H9 (cell line): ENCODE results near the gene SIL1. TPM values are rescaled to one million over a fixed set of nuclear protein-coding genes. Genes with fewer than 3 reads are reported as not detected.

Experiments
- DNase-seq: peaks from one replicate; pipeline ENCODE4 v3.0.0-alpha.2; 2017
- H2AFZ ChIP-seq: one replicate; pipeline ENCODE4 v1.6.1; 2013; ENCODE audit warnings: mild to moderate bottlenecking, low read length, control low read depth, moderate library complexity
- H2AK5ac ChIP-seq: 2 replicates; pipeline ENCODE4 v1.6.1; 2013; ENCODE audit warnings: low read length, control low read depth, mixed read lengths; ENCODE audit not compliant: insufficient read length
- H2BK120ac ChIP-seq: one replicate; pipeline ENCODE4 v1.6.1; 2013; ENCODE audit warnings: low read depth, mild to moderate bottlenecking, low read length, control low read depth, inconsistent platforms; ENCODE audit not compliant: poor library complexity, severe bottlenecking
- H2BK12ac ChIP-seq: 2 replicates; pipeline ENCODE4 v1.6.1; 2013; ENCODE audit warnings: low read length, control low read depth, mixed read lengths, low read depth; ENCODE audit not compliant: insufficient read length
- H2BK15ac ChIP-seq: 2 replicates; pipeline ENCODE4 v1.6.1; 2013; ENCODE audit warnings: low read depth, low read length, control low read depth
- H2BK20ac ChIP-seq: one replicate; pipeline ENCODE4 v1.6.1; 2013; ENCODE audit warnings: low read depth, mild to moderate bottlenecking, low read length, control low read depth, inconsistent platforms; ENCODE audit not compliant: poor library complexity, severe bottlenecking
- H2BK5ac ChIP-seq: 2 replicates; pipeline ENCODE4 v1.6.1; 2013; ENCODE audit warnings: low read length, control low read depth, mixed read lengths; ENCODE audit not compliant: insufficient read length
- H3K14ac ChIP-seq: 2 replicates; pipeline ENCODE4 v1.6.1; 2013; ENCODE audit warnings: low read length, control low read depth; ENCODE audit not compliant: insufficient read depth
- H3K18ac ChIP-seq: 2 replicates; pipeline ENCODE4 v1.6.1; 2013; ENCODE audit warnings: low read depth, mild to moderate bottlenecking, mixed read lengths, low read length, control low read depth; ENCODE audit not compliant: insufficient read length
- H3K23ac ChIP-seq: 2 replicates; pipeline ENCODE4 v1.6.1; 2013; ENCODE audit warnings: low read length, control low read depth, mixed read lengths, low read depth; ENCODE audit not compliant: insufficient read length
- H3K23me2 ChIP-seq: 2 replicates; pipeline ENCODE4 v1.6.1; 2013; ENCODE audit warnings: low read depth, mild to moderate bottlenecking, mixed read lengths, low read length, control low read depth; ENCODE audit not compliant: insufficient read length, poor library complexity, severe bottlenecking
- H3K27ac ChIP-seq: 2 replicates; pipeline ENCODE4 v1.5.1; 2013; ENCODE audit warnings: low read length, control low read depth, mixed read lengths, low read depth; ENCODE audit not compliant: insufficient read length
- H3K27me3 ChIP-seq: 2 replicates; pipeline ENCODE4 v1.6.1; 2013; ENCODE audit warnings: low read length, control low read depth, inconsistent platforms; ENCODE audit not compliant: insufficient read depth
- H3K4ac ChIP-seq: 2 replicates; pipeline ENCODE4 v1.6.1; 2013; ENCODE audit warnings: low read depth, mild to moderate bottlenecking, control low read depth, inconsistent platforms, low read length, moderate library complexity
- H3K4me1 ChIP-seq: 2 replicates; pipeline ENCODE4 v1.6.1; 2013; ENCODE audit warnings: low read length, control low read depth, inconsistent platforms; ENCODE audit not compliant: insufficient read depth
- H3K4me2 ChIP-seq: 2 replicates; pipeline ENCODE4 v1.6.1; 2013; ENCODE audit warnings: low read length, control low read depth, mixed read lengths; ENCODE audit not compliant: insufficient read length, insufficient read depth
- H3K56ac ChIP-seq: 2 replicates; pipeline ENCODE4 v1.6.1; 2013; ENCODE audit warnings: low read depth, mild to moderate bottlenecking, mixed read lengths, low read length, control low read depth; ENCODE audit not compliant: insufficient read length
- H3K79me1 ChIP-seq: 2 replicates; pipeline ENCODE4 v1.6.1; 2013; ENCODE audit warnings: low read depth, mild to moderate bottlenecking, moderate library complexity, low read length, control low read depth, inconsistent platforms; ENCODE audit not compliant: insufficient read depth, poor library complexity, severe bottlenecking
- H3K79me2 ChIP-seq: 2 replicates; pipeline ENCODE4 v1.6.1; 2013; ENCODE audit warnings: low read length, control low read depth, inconsistent platforms; ENCODE audit not compliant: insufficient read depth
- H3K9ac ChIP-seq: 2 replicates; pipeline ENCODE4 v1.6.1; 2013; ENCODE audit warnings: low read length, control low read depth, mixed read lengths; ENCODE audit not compliant: insufficient read length; ENCODE audit errors: extremely low read depth
- H3K9me3 ChIP-seq: one replicate; pipeline ENCODE4 v1.6.1; 2013; ENCODE audit warnings: low read depth, low read length, inconsistent platforms; ENCODE audit not compliant: control insufficient read depth
- H3T11ph ChIP-seq: one replicate; pipeline ENCODE4 v1.6.1; 2013; ENCODE audit warnings: mild to moderate bottlenecking, low read length, control low read depth, inconsistent platforms
- H4K20me1 ChIP-seq: one replicate; pipeline ENCODE4 v1.6.1; 2013; ENCODE audit not compliant: control insufficient read depth, insufficient read length, insufficient read depth
- H4K5ac ChIP-seq: 2 replicates; pipeline ENCODE4 v1.6.1; 2013; ENCODE audit warnings: low read depth, mild to moderate bottlenecking, mixed read lengths, low read length, control low read depth; ENCODE audit not compliant: insufficient read length
- H4K8ac ChIP-seq: replicated peaks from 2 replicates; pipeline ENCODE4 v1.6.1; 2013; ENCODE audit warnings: low read length, control low read depth, mixed read lengths, low read depth; ENCODE audit not compliant: insufficient read length
- H4K91ac ChIP-seq: 2 replicates; pipeline ENCODE4 v1.6.1; 2013; ENCODE audit warnings: low read depth, mild to moderate bottlenecking, moderate library complexity, mixed read lengths, low read length, control low read depth; ENCODE audit not compliant: insufficient read length
- H3K27ac Mint-ChIP-seq, 3 experiments: 2 replicates in 2 of 3; 3 replicates in 1 of 3; pipeline ENCODE4 v1.8.0; 2020 to 2021; ENCODE audit warnings: mixed read lengths in 3 of 3, mild to moderate bottlenecking in 1 of 3, moderate library complexity in 1 of 3
- H3K27me3 Mint-ChIP-seq: 2 replicates; pipeline ENCODE4 v1.8.0; 2021; ENCODE audit warnings: low read depth, mild to moderate bottlenecking, moderate library complexity, mixed read lengths
- H3K36me3 Mint-ChIP-seq, 3 experiments: 2 replicates in 2 of 3; 3 replicates in 1 of 3; pipeline ENCODE4 v1.8.0; 2020 to 2021; ENCODE audit warnings: low read depth in 3 of 3, mixed read lengths in 3 of 3; ENCODE audit not compliant: insufficient read depth in 1 of 3
- H3K4me1 Mint-ChIP-seq, 2 experiments: 2 replicates each; pipeline ENCODE4 v1.8.0; 2020; ENCODE audit warnings: mixed read lengths in 2 of 2
- H3K4me3 Mint-ChIP-seq, 2 experiments: 2 replicates in 1 of 2; 3 replicates in 1 of 2; pipeline ENCODE4 v1.8.0; 2020 to 2021; ENCODE audit warnings: mild to moderate bottlenecking in 2 of 2, mixed read lengths in 2 of 2, moderate library complexity in 1 of 2
- H3K9me3 Mint-ChIP-seq, 2 experiments: 2 replicates in 1 of 2; 3 replicates in 1 of 2; pipeline ENCODE4 v1.8.0; 2020; ENCODE audit warnings: mild to moderate bottlenecking in 2 of 2, mixed read lengths in 2 of 2, moderate library complexity in 1 of 2
- CTCF ChIP-seq: fragments of 200-600 bp; sonication (generic); conservative IDR thresholded peaks from 3 replicates; pipeline ENCODE4 v1.8.0; 2021; ENCODE audit warnings: antibody characterized with exemption, mild to moderate bottlenecking
- WGBS: extraction: QIAGEN DNeasy Blood & Tissue Kit; methylation state at CpG from one replicate; pipeline ENCODE4 v1.1.7; 2013; ENCODE audit warnings: missing lambda C conversion rate, low lambda C conversion rate, mixed read lengths; ENCODE audit not compliant: insufficient read length; ENCODE audit errors: extremely low coverage; 5-methylcytosine and 5-hydroxymethylcytosine counted together
- total RNA-seq: library from RNA; stranded (reverse); gene quantifications from 2 replicates; pipeline ENCODE4 v1.2.1, GENCODE V29; 2021

SIL1 gene
- total RNA-seq, 1 experiment from 2014 or later = 10.6 TPM

- Histone ChIP-seq H3T11ph (no peak overlapping the region), H3K4ac (no peak overlapping the region), H2BK20ac (no peak overlapping the region), H3K27me3 (no peaks in the 10 kb centered on the region), H4K20me1 (no peaks in the 10 kb centered on the region), H3K23me2 (no peaks in the 10 kb centered on the region), H3K56ac (no peak overlapping the region), H2AK5ac (no peak overlapping the region), H3K18ac (no peak overlapping the region), H3K27ac (no peak overlapping the region), H2BK5ac (no peak overlapping the region), H2BK120ac (no peak overlapping the region), H2AFZ (no peak overlapping the region), H3K79me2 (no peaks in the 10 kb centered on the region), H4K8ac (no peak overlapping the region), H2BK15ac (no peak overlapping the region), H4K5ac (no peak overlapping the region), H4K91ac (no peak overlapping the region), H3K79me1 (no peaks in the 10 kb centered on the region), H3K14ac (no peak overlapping the region), H3K4me1 (no peaks in the 10 kb centered on the region; the same call in 1 of the 2 replicates), H3K4me2 (no peak overlapping the region), H3K23ac (no peak overlapping the region), H3K9me3 (no peaks in the 10 kb centered on the region), H3K9ac (no peak overlapping the region), H2BK12ac (no peak overlapping the region)
- H3K27me3 Mint-ChIP-seq = peaks cover 2% of the 10 kb centered on the region; the same call in 1 of the 2 replicates
- peaks cover 26 to 43% (median 32%) of the 10 kb centered on the region in 3 experiments; a peak in 6 of 7 replicates for H3K36me3 Mint-ChIP-seq
- no peaks in the 10 kb centered on the region for H3K9me3 Mint-ChIP-seq
- no peak for DNase-seq
- no peak for TF ChIP-seq CTCF
- H3K27ac Mint-ChIP-seq = peak overlapping the region in 2 of 3 experiments; percentile 59 to 65; a peak in 3 of 7 replicates
- no CpG with 5 or more reads among the region's 2 CpGs for WGBS
- H3K4me3 Mint-ChIP-seq = no peak overlapping the region
- H3K4me1 Mint-ChIP-seq = peaks cover 31 to 36% of the 10 kb centered on the region in 2 experiments
These were observed 261.2 kb downstream of the SIL1 start for GRCh38 chr5:138936968-138937345.
